Activated naive CD4-positive, alpha-beta T cell treated with anti-CD3 and anti-CD28 coated beads, Interleukin-2, amount 10 ng/mL, durations not matched to agents 7 days and 5 days (primary cell): ENCODE measurements around the gene PGAP1.
A peak's percentile ranks its signal among the peaks of the same experiment; 100 is the strongest.

ENCODE experiments used
- CTCF ChIA-PET: fragments of 350-600 bp; sonication (Branson Sonifier 250); formaldehyde crosslinking; loops from one replicate; lab custom pipeline; 2021; ENCODE audit warnings: antibody characterized with exemption; lab: Charles Lee
- DNase-seq: peaks from one replicate; pipeline ENCODE4 v3.0.0-alpha.2; 2020
- H3K27ac Mint-ChIP-seq: one replicate; pipeline ENCODE4 v1.8.0; 2021; ENCODE audit warnings: mild to moderate bottlenecking, moderate library complexity, mixed read lengths
- H3K27me3 Mint-ChIP-seq: one replicate; pipeline ENCODE4 v1.8.0; 2021; ENCODE audit warnings: mild to moderate bottlenecking, mixed read lengths
- H3K36me3 Mint-ChIP-seq: one replicate; pipeline ENCODE4 v1.8.0; 2021; ENCODE audit warnings: mixed read lengths
- H3K4me1 Mint-ChIP-seq: one replicate; pipeline ENCODE4 v1.8.0; 2021; ENCODE audit warnings: mixed read lengths
- H3K4me3 Mint-ChIP-seq: one replicate; pipeline ENCODE4 v1.8.0; 2021; ENCODE audit warnings: mild to moderate bottlenecking, moderate library complexity, mixed read lengths
- H3K9me3 Mint-ChIP-seq: one replicate; pipeline ENCODE4 v1.8.0; 2021; ENCODE audit warnings: mixed read lengths

Gene PGAP1

DNA sequence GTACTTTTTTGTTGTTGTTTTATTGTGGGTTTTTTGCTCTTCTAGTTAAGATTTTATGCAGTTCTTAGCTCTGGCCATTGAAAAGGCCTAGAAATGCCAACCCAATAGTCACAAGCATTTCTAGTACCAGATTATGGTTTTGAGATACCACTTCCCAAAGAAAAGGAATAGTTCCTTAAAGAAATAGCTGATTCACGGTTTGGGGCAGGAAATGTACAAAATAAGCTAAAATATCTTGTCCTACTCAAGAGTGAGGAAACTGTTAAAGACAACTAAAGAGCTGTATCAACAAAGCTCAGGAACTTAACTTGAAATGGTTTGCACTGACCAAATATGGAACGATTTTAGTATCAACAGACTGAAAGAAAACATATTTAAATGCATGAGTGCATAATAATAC, 35.4 kb downstream of the PGAP1 start:
- no peaks in the 10 kb centered on the region for H3K4me1 Mint-ChIP-seq

DNA sequence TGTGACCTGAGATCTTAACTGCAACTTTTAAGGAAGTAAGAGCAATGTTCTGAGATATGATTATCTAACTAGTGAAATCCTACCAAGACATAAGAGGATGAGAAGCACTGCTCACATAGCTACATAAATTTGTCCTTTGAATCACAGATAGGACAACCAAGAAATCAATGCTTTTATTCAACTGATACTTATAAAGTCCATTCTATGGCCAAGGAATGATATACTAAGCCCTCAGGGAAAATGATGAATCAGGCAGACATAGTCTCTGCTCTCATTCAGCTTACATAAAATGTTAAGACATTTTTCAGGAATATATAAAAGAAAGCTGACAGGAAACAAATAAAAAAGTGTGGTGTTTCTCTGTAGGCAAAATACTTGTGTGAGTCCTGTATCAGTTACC, 39.1 kb downstream of the PGAP1 start:
- Mint-ChIP-seq H3K36me3 (peaks cover 62% of the 10 kb centered on the region), H3K27ac (no peak overlapping the region), H3K4me3 (no peak overlapping the region), H3K9me3 (peaks cover 1% of the 10 kb centered on the region), H3K27me3 (no peaks in the 10 kb centered on the region), H3K4me1 (no peaks in the 10 kb centered on the region)
- DNase-seq = no peak
- CTCF ChIA-PET = interaction anchor here (0.6 to 1.0 kb wide), 2 partner anchors 14 to 282 kb away, joined by 3 read pairs; no protein-coding TSS in a partner anchor

More for the DNA sequence above, 35.4 kb downstream of the PGAP1 start:
- Mint-ChIP-seq H3K27me3 (no peaks in the 10 kb centered on the region), H3K36me3 (peaks cover 65% of the 10 kb centered on the region), H3K27ac (no peak overlapping the region), H3K4me3 (no peak overlapping the region), H3K9me3 (no peaks in the 10 kb centered on the region)
- CTCF ChIA-PET = no interaction called here
- DNase-seq = no peak

DNA sequence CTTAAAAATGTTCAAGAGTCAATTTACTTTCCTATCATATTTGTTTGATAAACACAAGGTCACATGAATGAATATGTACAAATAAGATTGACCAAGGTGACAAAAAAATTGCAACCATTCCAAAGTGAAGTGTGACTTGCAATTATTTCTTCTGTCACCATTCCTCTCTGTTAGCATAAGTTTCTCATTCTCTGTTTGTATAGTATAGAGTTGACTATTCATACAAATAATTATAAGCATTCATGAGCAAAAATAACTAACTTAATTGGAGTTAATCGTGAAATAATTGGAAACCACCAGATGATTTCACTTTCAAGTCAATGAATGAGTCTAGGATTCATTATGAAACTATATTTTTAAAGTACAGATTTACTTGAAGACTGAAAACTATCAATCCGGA, 42.1 kb downstream of the PGAP1 start:
- H3K4me1 Mint-ChIP-seq = no peaks in the 10 kb centered on the region
- H3K9me3 Mint-ChIP-seq = peaks cover 8% of the 10 kb centered on the region
- H3K36me3 Mint-ChIP-seq = peaks cover 66% of the 10 kb centered on the region
- no peaks in the 10 kb centered on the region for H3K27me3 Mint-ChIP-seq
- CTCF ChIA-PET = interaction anchor here (0.6 kb wide), 1 partner anchor 150 kb away, joined by 3 read pairs; no protein-coding TSS in a partner anchor
- H3K4me3 Mint-ChIP-seq = no peak overlapping the region
- no peak for DNase-seq
- no peak overlapping the region for H3K27ac Mint-ChIP-seq

DNA sequence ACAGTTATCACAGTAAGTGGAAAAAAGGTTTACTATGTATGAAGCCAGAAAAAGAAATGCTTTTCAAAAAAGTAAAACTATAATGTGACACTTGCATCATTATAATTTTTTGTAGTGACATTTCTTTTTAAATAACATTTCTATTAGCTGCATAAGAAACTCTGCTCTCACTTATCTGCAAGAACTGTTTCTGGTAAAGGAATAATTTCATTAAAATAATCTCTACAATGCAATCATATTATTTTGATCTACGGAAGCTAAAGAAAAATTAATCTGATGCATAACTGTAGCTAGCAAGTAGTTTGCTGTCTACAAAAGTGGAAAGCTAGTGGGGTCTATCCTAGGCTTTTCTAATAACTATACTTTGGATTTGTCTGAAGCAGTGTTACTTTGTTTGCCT, 50.1 kb downstream of the PGAP1 start:
- CTCF ChIA-PET = interaction anchor here (0.6 kb wide), 1 partner anchor 502 kb away, joined by 3 read pairs; no protein-coding TSS in a partner anchor
- Mint-ChIP-seq H3K4me3 (no peak overlapping the region), H3K4me1 (peaks cover 48% of the 10 kb centered on the region), H3K27me3 (no peaks in the 10 kb centered on the region), H3K36me3 (peaks cover 63% of the 10 kb centered on the region), H3K9me3 (peaks cover 3% of the 10 kb centered on the region), H3K27ac (peak overlapping the region; percentile 62)
- no peak for DNase-seq

DNA sequence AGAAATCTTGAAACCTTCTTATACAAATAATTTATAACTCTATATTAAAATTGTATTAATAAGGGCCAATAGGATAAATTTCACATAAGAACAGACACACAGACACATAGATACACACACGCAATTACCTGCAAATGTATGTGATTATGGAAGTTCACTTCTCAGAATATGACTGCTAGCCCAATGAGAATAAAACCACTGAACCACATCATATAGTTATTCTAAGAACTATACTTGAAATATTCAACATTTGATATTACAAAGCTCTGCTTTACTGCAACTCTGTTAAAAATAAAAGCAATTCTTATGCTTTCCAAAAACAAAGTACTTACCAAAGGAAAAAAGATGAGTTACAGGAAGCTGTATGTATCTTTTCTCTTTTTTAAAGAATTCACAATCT, 51.1 kb downstream of the PGAP1 start:
- Mint-ChIP-seq H3K36me3 (peaks cover 59% of the 10 kb centered on the region), H3K27me3 (no peaks in the 10 kb centered on the region), H3K9me3 (no peaks in the 10 kb centered on the region), H3K4me3 (no peak overlapping the region), H3K27ac (no peak overlapping the region), H3K4me1 (peaks cover 48% of the 10 kb centered on the region)
- CTCF ChIA-PET = no interaction called here
- DNase-seq = no peak

DNA sequence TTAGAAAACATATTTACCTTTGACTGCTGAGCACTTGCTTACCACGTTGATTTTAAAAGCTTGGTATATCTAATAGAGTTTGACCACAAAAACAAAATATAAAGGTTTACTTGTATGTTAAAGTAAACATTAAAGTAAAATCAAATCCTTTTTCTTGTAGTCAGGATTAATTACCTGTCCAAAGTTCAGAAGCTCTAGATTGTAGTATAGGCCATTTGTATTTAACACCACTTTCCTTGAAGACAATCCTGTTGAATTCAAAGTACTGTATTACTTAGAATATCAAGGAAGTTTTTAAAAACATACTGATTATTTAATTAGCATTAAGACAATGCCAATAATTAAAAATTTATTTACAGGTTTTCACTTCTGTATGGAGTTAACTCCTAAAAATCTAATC, 53.0 kb downstream of the PGAP1 start:
- DNase-seq = no peak
- peaks cover 42% of the 10 kb centered on the region for H3K4me1 Mint-ChIP-seq
- H3K9me3 Mint-ChIP-seq = no peaks in the 10 kb centered on the region
- H3K36me3 Mint-ChIP-seq = peaks cover 52% of the 10 kb centered on the region
- H3K27me3 Mint-ChIP-seq = no peaks in the 10 kb centered on the region
- no peak overlapping the region for H3K4me3 Mint-ChIP-seq
- H3K27ac Mint-ChIP-seq = no peak overlapping the region
- CTCF ChIA-PET = no interaction called here

DNA sequence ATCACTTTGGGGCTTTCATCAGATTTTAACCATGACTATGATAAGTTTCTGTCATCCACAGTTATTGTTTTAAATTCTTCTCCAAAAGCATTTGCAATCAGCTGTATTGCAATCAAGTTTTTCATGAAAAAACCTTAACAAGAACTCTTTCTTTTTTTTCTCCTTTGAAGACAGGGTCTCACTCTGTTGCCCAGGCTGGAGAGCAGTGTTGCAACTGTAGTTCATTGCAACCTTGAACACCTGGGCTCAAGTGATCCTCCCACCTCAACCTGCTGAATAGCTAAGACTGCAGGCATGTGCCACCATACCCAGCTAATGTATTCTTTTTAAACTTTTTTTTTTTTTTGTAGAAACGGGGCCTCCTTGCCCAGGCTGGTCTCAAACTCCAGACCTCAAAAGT, 71.9 kb downstream of the PGAP1 start:
- CTCF ChIA-PET = no interaction called here
- peaks cover 10% of the 10 kb centered on the region for H3K9me3 Mint-ChIP-seq
- no peaks in the 10 kb centered on the region for H3K27me3 Mint-ChIP-seq
- DNase-seq = no peak
- H3K36me3 Mint-ChIP-seq = peaks cover 57% of the 10 kb centered on the region
- H3K4me3 Mint-ChIP-seq = no peak overlapping the region
- H3K4me1 Mint-ChIP-seq = peaks cover 2% of the 10 kb centered on the region
- no peak overlapping the region for H3K27ac Mint-ChIP-seq

DNA sequence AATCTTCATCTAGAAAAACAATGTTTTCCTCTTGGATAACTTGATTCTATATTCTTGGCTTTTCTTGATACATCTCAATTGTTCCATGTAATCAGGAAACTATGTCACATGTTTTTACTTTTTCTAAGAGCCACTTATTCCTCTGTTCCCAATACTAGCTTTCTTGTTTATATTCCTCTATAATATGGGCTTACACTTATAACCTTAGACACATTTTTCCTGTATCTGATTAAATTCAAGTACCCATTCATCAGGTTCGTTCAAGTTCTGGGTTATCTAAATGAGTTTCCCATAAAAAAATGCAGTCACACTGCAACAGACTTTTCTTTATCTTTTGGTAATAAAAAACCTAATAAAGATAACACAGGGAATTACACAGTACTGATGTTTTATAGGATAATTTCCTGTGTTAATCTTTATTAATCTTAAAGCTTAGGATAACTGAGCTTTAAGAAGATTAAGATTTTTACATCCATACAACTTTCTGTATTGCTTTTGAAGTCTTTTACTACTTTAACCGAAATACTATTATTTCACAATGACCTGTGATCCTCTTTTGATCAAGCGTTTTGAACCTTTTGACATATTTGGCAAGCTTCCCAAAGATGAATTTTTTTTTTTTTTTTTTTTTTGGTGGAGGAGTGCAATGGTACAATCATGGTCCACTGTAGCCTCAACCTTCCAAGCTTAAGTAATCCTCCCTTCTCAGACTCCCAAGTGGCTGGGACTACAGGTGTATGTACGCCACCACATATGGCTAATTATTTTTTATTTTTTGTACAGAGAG, 73.0 kb downstream of the PGAP1 start:
- H3K4me3 Mint-ChIP-seq = no peak overlapping the region
- DNase-seq = no peak
- H3K36me3 Mint-ChIP-seq = peaks cover 45% of the 10 kb centered on the region
- no peak overlapping the region for H3K27ac Mint-ChIP-seq
- H3K9me3 Mint-ChIP-seq = peaks cover 2% of the 10 kb centered on the region
- CTCF ChIA-PET = interaction anchor here (0.6 kb wide), 1 partner anchor 502 kb away, joined by 5 read pairs; no protein-coding TSS in a partner anchor
- H3K4me1 Mint-ChIP-seq = peaks cover 2% of the 10 kb centered on the region
- no peaks in the 10 kb centered on the region for H3K27me3 Mint-ChIP-seq

DNA sequence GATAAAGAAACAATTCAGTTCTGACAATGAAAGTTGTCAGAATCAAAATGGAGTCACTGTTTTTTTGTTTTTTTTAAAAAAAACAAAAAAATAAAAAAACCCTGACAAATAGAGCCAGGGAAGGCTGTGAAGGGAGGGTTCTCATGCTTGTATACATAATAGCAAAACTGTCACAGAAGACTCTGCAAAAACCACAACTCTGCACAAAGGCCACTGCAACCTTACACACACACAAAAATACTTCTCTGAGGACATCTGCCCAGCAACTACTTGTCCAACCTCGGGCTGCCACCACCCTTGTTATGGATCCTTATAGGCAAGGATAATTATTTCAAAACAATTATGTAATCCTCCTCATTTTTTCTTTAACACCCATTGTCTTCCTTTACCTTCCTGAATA, 75.4 kb downstream of the PGAP1 start:
- CTCF ChIA-PET = interaction anchor here (0.7 kb wide), 1 partner anchor 13 kb away, joined by 3 read pairs; no protein-coding TSS in a partner anchor
- Mint-ChIP-seq H3K4me1 (peaks cover 14% of the 10 kb centered on the region), H3K36me3 (peaks cover 43% of the 10 kb centered on the region), H3K4me3 (no peak overlapping the region), H3K27me3 (no peaks in the 10 kb centered on the region), H3K27ac (no peak overlapping the region), H3K9me3 (no peaks in the 10 kb centered on the region)
- no peak for DNase-seq

DNA sequence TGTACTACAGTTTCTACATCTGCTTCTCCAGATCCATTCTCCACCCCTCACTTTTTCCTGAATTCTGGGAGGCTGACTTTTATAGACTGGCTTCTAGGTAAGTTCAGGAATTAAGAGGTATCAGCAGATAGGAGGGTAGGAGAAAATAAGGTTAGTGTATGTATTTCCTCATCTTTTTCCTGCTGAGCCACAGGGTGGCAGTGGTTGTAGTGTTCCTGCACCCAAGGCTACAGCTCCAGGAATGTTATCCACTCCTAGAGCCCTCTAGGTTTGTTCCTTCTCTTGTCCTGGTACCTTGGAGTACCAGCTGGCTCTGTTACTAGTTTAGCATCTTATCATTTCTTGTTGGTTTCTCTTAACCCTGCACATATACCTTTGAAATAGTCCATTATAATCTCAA, 76.6 kb downstream of the PGAP1 start:
- no peak overlapping the region for H3K4me3 Mint-ChIP-seq
- no peak for DNase-seq
- peaks cover 49% of the 10 kb centered on the region for H3K36me3 Mint-ChIP-seq
- H3K9me3 Mint-ChIP-seq = no peaks in the 10 kb centered on the region
- peaks cover 18% of the 10 kb centered on the region for H3K4me1 Mint-ChIP-seq
- no peaks in the 10 kb centered on the region for H3K27me3 Mint-ChIP-seq
- H3K27ac Mint-ChIP-seq = no peak overlapping the region
- CTCF ChIA-PET = no interaction called here

DNA sequence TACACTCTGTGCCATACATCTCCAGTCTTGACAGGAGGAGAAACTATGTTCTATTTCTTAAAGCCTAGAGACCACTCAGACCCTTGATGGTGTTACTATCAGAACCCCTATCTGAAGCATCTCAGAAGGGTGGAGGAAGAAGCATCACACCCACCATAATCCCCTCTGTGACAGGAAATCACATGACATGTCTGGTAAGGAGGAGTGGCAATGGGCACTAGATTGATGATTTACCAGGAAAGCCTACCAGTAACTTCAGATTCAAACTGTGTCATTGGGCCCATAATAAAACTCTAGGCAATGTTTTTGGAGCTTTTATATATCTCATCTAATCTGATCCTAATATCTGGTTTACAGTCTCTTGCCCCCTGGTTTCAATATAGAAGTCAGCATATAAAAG, 80.2 kb downstream of the PGAP1 start:
- Mint-ChIP-seq H3K4me3 (no peak overlapping the region), H3K27me3 (no peaks in the 10 kb centered on the region), H3K9me3 (no peaks in the 10 kb centered on the region), H3K36me3 (peaks cover 41% of the 10 kb centered on the region), H3K4me1 (peaks cover 16% of the 10 kb centered on the region), H3K27ac (no peak overlapping the region)
- DNase-seq = no peak
- CTCF ChIA-PET = no interaction called here

DNA sequence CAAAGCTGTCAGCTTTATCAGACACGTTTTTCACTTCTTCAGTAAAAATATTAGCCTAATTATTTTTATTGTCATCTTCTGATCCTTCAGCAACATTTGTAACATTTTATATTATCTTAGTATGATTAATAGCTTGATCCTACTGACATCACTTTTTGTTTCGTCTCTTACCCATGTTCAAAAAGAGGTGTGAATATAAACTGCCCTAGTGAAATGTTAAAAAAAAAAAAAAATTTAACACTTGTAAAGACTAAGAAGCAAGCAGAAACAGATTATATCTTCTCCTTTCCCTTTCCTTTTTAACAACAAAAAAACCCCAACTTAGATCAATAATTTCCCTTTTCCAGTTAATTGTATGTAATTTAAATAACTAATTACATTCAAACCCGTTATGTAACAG, 81.1 kb downstream of the PGAP1 start:
- no peak overlapping the region for H3K4me3 Mint-ChIP-seq
- no peak for DNase-seq
- CTCF ChIA-PET = no interaction called here
- H3K36me3 Mint-ChIP-seq = peaks cover 42% of the 10 kb centered on the region
- H3K27ac Mint-ChIP-seq = no peak overlapping the region
- no peaks in the 10 kb centered on the region for H3K9me3 Mint-ChIP-seq
- peaks cover 16% of the 10 kb centered on the region for H3K4me1 Mint-ChIP-seq
- H3K27me3 Mint-ChIP-seq = no peaks in the 10 kb centered on the region

DNA sequence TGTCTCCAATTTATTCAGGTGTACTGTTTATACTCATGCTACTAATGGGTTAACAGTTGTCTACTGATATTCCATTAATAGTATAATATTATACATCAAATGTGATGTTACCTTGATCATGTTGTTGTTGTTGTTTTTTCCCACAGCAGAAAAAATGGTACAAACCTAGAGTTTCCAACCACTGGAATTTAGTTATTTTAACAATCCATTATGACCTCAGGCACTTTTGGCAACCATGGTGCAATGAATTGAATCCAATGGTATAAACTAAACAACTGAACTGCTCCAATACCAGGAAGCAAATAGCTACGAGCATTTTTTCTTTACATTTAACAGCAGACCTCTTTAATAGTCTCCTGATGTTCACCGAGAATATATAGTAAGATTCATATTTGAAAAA, 86.3 kb downstream of the PGAP1 start:
- CTCF ChIA-PET = no interaction called here
- DNase-seq = no peak
- no peaks in the 10 kb centered on the region for H3K27me3 Mint-ChIP-seq
- peaks cover 30% of the 10 kb centered on the region for H3K36me3 Mint-ChIP-seq
- H3K9me3 Mint-ChIP-seq = no peaks in the 10 kb centered on the region
- H3K4me1 Mint-ChIP-seq = no peaks in the 10 kb centered on the region
- H3K27ac Mint-ChIP-seq = no peak overlapping the region
- H3K4me3 Mint-ChIP-seq = no peak overlapping the region

DNA sequence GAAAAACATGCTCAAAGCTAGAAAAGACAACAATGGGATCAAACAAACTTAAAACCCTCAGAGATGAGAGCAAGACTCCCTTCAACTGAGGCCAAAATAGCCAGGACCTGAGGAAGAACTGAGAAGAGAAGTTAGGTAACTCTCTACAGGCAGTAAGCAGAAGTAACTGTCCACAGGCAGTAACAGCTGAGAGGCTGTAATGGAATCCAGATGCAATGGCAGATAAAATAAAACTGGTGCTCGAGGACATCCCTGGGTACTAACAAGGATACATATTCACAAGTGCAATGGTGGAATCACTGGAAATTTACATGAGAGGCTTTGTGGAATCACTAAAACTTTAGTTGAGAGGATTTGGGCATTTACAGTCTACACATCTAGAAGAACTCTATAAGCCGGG, 86.9 kb downstream of the PGAP1 start:
- no peak overlapping the region for H3K4me3 Mint-ChIP-seq
- H3K4me1 Mint-ChIP-seq = no peaks in the 10 kb centered on the region
- CTCF ChIA-PET = no interaction called here
- H3K36me3 Mint-ChIP-seq = peaks cover 28% of the 10 kb centered on the region
- H3K27me3 Mint-ChIP-seq = no peaks in the 10 kb centered on the region
- H3K27ac Mint-ChIP-seq = no peak overlapping the region
- H3K9me3 Mint-ChIP-seq = no peaks in the 10 kb centered on the region
- no peak for DNase-seq

DNA sequence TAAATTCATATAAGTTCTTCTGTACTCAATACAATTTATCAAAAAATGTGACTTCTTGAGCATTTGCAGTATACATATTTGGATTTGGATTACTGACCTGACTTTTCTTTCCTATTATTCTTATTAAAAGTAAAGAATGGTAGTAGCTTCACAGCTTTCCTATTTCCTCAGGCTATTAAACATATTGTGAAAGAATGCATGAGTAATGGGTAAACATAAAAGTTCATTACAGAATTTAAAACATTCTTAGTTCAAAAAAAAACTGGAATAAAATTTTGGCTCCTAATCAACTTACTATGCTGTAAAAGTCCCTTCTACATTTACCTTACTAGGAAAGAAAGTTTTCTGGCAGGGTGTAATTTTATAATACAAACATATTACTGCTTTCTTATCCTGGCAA, 90.1 kb downstream of the PGAP1 start:
- no peak for DNase-seq
- no peaks in the 10 kb centered on the region for H3K9me3 Mint-ChIP-seq
- H3K4me3 Mint-ChIP-seq = no peak overlapping the region
- CTCF ChIA-PET = no interaction called here
- peaks cover 27% of the 10 kb centered on the region for H3K36me3 Mint-ChIP-seq
- no peak overlapping the region for H3K27ac Mint-ChIP-seq
- no peaks in the 10 kb centered on the region for H3K4me1 Mint-ChIP-seq
- no peaks in the 10 kb centered on the region for H3K27me3 Mint-ChIP-seq
